Small intestine (tissue), 7 donors: ENCODE measurements around the gene PPP1R26. TPM values are rescaled to one million over a fixed set of nuclear protein-coding genes. Genes with fewer than 3 reads are reported as not detected.
A peak's percentile ranks its signal among the peaks of the same experiment; 100 is the strongest.

ENCODE experiments used
- DNase-seq, 2 donors: peaks; one replicate each; pipeline versions ENCODE4 v3.0.0 to v3.0.0-alpha.2; 2013
- FAIRE-seq: peaks from 2 replicates; lab custom pipeline; 2012; peaks lifted over from hg19 to GRCh38; lab: Jason Lieb, UNC
- H3K27ac ChIP-seq, 3 donors: one replicate each; pipeline ENCODE4 v1.5.1; 2013; ENCODE audit warnings: low read length in 2 of 3, mild to moderate bottlenecking in 2 of 3, control low read depth in 1 of 3, inconsistent platforms in 1 of 3, low read depth in 1 of 3, moderate library complexity in 1 of 3
- H3K27me3 ChIP-seq, 3 donors: one replicate each; pipeline ENCODE4 v1.6.1; 2013; ENCODE audit warnings: low read length in 3 of 3, inconsistent platforms in 1 of 3; ENCODE audit not compliant: control insufficient read depth in 3 of 3, insufficient read depth in 3 of 3
- H3K36me3 ChIP-seq, 3 donors: one replicate each; pipeline ENCODE4 v1.6.1; 2013; ENCODE audit warnings: low read length in 3 of 3, inconsistent platforms in 1 of 3, low read depth in 1 of 3, mild to moderate bottlenecking in 1 of 3, moderate library complexity in 1 of 3; ENCODE audit not compliant: control insufficient read depth in 3 of 3, insufficient read depth in 2 of 3
- H3K4me1 ChIP-seq, 3 donors: one replicate each; pipeline ENCODE4 v1.6.1; 2013; ENCODE audit warnings: low read length in 2 of 3, inconsistent platforms in 1 of 3, low read depth in 1 of 3, mild to moderate bottlenecking in 1 of 3, moderate library complexity in 1 of 3; ENCODE audit not compliant: control insufficient read depth in 3 of 3, insufficient read depth in 2 of 3
- H3K4me3 ChIP-seq, 3 donors: one replicate each; pipeline ENCODE4 v1.5.1; 2013; ENCODE audit warnings: low read length in 3 of 3, control low read depth in 1 of 3, inconsistent platforms in 1 of 3, low read depth in 1 of 3, mild to moderate bottlenecking in 1 of 3, moderate library complexity in 1 of 3
- H3K9me3 ChIP-seq, 2 donors: one replicate each; pipeline ENCODE4 v1.6.1; 2013; ENCODE audit warnings: low read depth in 1 of 2, low read length in 1 of 2; ENCODE audit not compliant: control insufficient read depth in 2 of 2, insufficient read depth in 1 of 2
- WGBS, 3 donors: extraction: QIAGEN DNeasy Blood & Tissue Kit; methylation state at CpG; one replicate each; pipeline ENCODE4 v1.1.7; 2013; 5-methylcytosine and 5-hydroxymethylcytosine counted together
- polyA plus RNA-seq, 4 donors: library from polyadenylated mRNA; stranded (reverse) in 3 of 4; unstranded in 1 of 4; fragments of 200-250 nt in 3 of 4; fragments of 120-200 nt in 1 of 4; gene quantifications; one replicate each; pipeline versions ENCODE4 v1.2.1 to v1.2.3, GENCODE V29; 2013
- donor health status: healthy with polysubstance abuse.
- donor health status: control.
- donor health status: control.
- donor health status: Bipolar disorder and iron deficiency.
- donor health status: healthy.

The PPP1R26 gene
- polyA plus RNA-seq, 4 donors = 6.5 to 16.6 (median 10.0) TPM

DNA sequence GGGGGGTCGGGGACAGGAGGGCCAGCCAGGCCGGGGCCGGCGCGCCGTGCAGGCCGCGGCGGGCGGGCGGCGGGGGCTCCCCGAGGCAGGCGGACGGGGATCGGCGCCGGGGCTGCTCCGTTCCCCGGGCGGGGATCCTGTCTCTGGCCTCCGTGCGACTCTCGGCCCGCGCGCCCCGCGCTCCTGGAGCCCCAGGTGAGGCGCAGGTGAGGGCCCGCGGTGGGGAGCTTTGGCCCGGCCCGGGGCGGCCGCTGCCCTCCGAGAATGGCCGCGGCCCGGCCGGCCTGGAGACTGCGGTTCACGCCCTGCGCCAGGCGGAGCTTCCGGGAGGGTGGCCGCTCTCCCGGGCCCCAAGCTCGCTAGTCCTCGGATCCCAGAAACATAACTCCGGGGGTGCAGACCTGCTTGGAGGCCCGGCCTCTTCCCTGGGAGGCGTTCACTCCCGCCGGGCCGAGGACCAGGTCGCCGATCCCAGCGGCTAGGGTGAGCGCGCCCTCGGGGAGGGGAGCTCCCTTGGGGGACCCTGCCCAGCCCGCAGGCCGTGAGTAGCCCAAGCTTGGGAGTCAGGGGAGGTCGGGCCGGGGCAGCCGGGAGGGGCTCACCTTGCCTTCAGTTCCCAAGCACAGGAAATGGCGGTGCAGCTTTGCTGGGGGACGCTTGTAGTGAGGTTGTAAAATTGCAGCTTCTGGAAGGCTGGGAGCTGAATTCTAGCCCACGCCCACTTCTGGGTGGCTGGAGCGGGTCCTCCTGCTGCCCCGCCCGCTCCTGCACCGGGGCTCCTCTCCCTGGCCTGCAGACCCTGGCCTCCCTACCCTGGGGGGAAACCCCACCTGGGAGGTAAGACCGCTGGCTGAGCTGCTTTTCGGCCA lies 723 bp downstream of the PPP1R26 start:
- 0 to 1% (median 1%) methylated on average over 28 to 76 of the region's 76 CpGs for WGBS, 3 donors
- Histone ChIP-seq H3K9me3 (no peaks in the 10 kb centered on the region), H3K36me3 (peaks cover 0 to 32% (median 0%) of the 10 kb centered on the region in 3 donors), H3K4me3 (peak overlapping the region; percentile 77 to 87 (median 82)), H3K27me3 (no peaks in the 10 kb centered on the region), H3K27ac (peak overlapping the region; percentile 64 to 81 (median 66)), H3K4me1 (peaks cover 0 to 4% (median 3%) of the 10 kb centered on the region in 3 donors)
- FAIRE-seq = no peak
- DNase-seq = peak; percentile 44 to 77

GRCh38 chr9:135480940-135481310 lies 1.3 kb downstream of the PPP1R26 start:
- Histone ChIP-seq H3K9me3 (no peaks in the 10 kb centered on the region), H3K27ac (peak overlapping the region in 1 of 3 donors; percentile 81), H3K4me1 (peaks cover 0 to 4% (median 0%) of the 10 kb centered on the region in 3 donors), H3K27me3 (no peaks in the 10 kb centered on the region), H3K4me3 (peak overlapping the region; percentile 77 to 87 (median 82)), H3K36me3 (peaks cover 0 to 33% (median 2%) of the 10 kb centered on the region in 3 donors)
- FAIRE-seq = no peak
- WGBS, 3 donors = 25 to 33% (median 31%) methylated on average over 11 of the region's 11 CpGs
- no peak for DNase-seq

DNA sequence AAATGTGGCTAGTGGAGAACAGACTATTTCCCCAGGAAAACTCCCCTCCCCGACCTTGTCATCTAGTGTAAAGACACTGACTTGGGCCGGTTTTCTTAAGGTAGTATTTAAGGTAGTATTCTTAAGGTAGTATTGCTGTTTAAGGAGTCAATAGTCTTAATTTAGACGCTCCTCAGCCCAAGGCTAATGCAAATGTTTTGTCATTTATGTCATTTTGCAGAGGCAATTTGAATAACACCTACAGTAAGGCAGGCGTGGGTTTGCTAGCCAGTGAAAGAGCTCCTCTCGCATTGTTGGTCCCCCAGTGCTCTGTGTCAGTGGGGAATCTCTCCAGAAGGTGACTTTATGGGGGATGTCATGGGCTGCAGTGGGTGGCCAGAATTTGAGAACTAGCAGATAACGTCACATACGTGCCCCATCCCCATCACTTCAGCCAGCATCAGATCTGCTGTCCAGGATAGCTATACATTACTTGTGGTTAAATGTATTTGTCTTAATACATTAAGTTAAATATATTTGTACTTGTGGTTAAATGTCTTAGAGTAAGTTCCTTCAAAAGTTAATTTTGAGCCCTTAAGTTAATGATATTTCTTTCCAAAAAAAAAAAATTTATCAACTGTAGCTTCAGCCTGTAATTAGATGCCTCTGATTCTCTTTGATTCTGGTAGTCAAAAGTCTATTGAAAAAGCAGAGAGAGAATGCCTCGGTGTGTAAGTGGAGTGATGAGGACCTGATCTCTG lies 2.6 kb downstream of the PPP1R26 start:
- Histone ChIP-seq H3K27me3 (no peaks in the 10 kb centered on the region), H3K36me3 (peaks cover 0 to 42% (median 2%) of the 10 kb centered on the region in 3 donors), H3K4me3 (no peak overlapping the region), H3K27ac (no peak overlapping the region), H3K4me1 (peaks cover 0 to 4% (median 0%) of the 10 kb centered on the region in 3 donors), H3K9me3 (no peaks in the 10 kb centered on the region)
- no peak for DNase-seq
- no peak for FAIRE-seq
- 69 to 73% (median 72%) methylated on average over 8 of the region's 8 CpGs for WGBS, 3 donors

- H3K36me3 ChIP-seq = peaks cover 0 to 59% (median 2%) of the 10 kb centered on the region in 3 donors
- DNase-seq (no peak), FAIRE-seq (no peak)
- no peak overlapping the region for H3K27ac ChIP-seq
- WGBS, 3 donors = 92 to 94% (median 93%) methylated on average over 47 of the region's 47 CpGs
- peaks cover 0 to 4% (median 0%) of the 10 kb centered on the region in 3 donors for H3K4me1 ChIP-seq
- no peaks in the 10 kb centered on the region for H3K9me3 ChIP-seq
- H3K4me3 ChIP-seq = no peak overlapping the region
- no peaks in the 10 kb centered on the region for H3K27me3 ChIP-seq
Measured at GRCh38 chr9:135484460-135485277, 5.1 kb downstream of the PPP1R26 start.

GRCh38 chr9:135485385-135485784 lies 5.8 kb downstream of the PPP1R26 start:
- FAIRE-seq (no peak), DNase-seq (no peak)
- whole genome bisulfite sequencing, 3 donors = 93 to 96% (median 95%) methylated on average over 25 of the region's 25 CpGs
- H3K27ac ChIP-seq = no peak overlapping the region
- H3K9me3 ChIP-seq = no peaks in the 10 kb centered on the region
- H3K27me3 ChIP-seq = no peaks in the 10 kb centered on the region
- H3K36me3 ChIP-seq = peaks cover 0 to 62% (median 2%) of the 10 kb centered on the region in 3 donors
- peaks cover 0 to 4% (median 0%) of the 10 kb centered on the region in 3 donors for H3K4me1 ChIP-seq
- no peak overlapping the region for H3K4me3 ChIP-seq

DNA sequence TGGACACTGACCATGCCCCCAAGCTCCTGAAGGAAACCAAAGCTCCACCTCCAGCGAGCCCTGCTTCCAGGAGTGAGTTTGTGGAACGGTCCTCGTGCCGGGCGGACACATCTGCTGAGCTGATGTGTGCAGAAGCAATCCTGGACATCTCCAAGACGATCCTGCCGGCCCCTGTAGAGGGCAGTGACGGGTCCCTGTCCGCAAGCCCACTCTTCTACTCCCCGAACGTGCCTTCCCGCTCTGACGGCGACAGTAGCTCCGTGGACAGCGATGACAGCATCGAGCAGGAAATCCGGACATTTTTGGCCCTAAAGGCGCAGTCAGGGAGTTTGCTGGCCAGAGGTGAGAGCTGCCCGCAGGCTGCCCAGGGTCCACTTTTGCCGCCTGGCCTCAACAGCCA lies 6.2 kb downstream of the PPP1R26 start:
- peaks cover 0 to 2% (median 0%) of the 10 kb centered on the region in 3 donors for H3K4me1 ChIP-seq
- 92 to 94% (median 93%) methylated on average over 21 of the region's 21 CpGs for WGBS, 3 donors
- no peak for DNase-seq
- H3K27me3 ChIP-seq = no peaks in the 10 kb centered on the region
- no peak overlapping the region for H3K27ac ChIP-seq
- no peak for FAIRE-seq
- H3K9me3 ChIP-seq = no peaks in the 10 kb centered on the region
- H3K36me3 ChIP-seq = peaks cover 0 to 62% (median 2%) of the 10 kb centered on the region in 3 donors
- H3K4me3 ChIP-seq = no peak overlapping the region

DNA sequence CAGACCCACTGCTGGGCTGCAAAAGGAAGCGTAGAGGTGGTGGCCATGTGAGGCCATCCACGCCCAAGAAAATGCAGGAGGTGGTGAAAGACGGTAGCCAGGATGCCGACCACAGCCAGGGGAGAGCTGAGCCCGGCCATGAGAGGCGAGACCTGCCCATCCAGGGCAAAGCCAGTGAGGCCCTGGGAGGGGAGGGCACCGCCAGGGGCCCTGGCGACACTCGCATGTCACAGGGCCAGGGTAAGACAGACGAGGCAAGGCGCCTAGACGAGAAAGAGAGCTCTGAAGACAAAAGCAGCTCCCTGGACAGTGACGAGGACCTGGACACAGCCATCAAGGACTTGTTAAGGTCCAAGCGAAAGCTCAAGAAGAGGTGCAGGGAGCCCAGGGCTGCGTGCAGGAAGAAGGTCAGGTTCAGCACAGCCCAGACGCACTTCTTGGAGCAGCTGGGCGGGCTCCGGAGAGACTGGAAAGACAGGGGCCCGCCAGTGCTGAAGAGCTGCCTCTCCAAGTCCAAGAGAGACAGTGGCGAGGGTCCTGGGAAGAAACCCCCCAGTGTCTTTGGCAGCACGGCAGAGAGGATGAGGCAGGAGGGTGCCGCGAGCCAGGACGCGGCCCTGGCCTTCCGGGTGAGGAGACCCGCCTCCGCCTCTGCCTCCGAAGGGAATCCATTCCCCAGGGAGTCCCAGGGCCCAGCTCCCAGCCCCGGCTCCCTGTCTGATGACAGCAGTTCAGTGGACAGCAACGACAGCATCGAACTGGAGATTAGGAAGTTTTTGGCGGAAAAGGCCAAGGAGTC lies 6.9 kb downstream of the PPP1R26 start:
- no peak overlapping the region for H3K27ac ChIP-seq
- 92 to 93% (median 93%) methylated on average over 33 of the region's 33 CpGs for WGBS, 3 donors
- no peaks in the 10 kb centered on the region for H3K4me1 ChIP-seq
- no peaks in the 10 kb centered on the region for H3K27me3 ChIP-seq
- FAIRE-seq (no peak), DNase-seq (no peak)
- no peak overlapping the region for H3K4me3 ChIP-seq
- H3K9me3 ChIP-seq = no peaks in the 10 kb centered on the region
- peaks cover 0 to 66% (median 2%) of the 10 kb centered on the region in 3 donors for H3K36me3 ChIP-seq
